GM21529 (cell line): ENCODE results near the gene WNT9A.
"Not testable (repeated sequence)": the region's sequence is repeated elsewhere in the genome, so short reads cannot be mapped to it uniquely, and the experiment has no call there.

Experiments used
- ATAC-seq: cut with Tn5 transposase; IDR thresholded peaks from one replicate; pipeline ENCODE4 v1.9.1; 2021; ENCODE audit not compliant: unreplicated experiment

The WNT9A gene, protein sequence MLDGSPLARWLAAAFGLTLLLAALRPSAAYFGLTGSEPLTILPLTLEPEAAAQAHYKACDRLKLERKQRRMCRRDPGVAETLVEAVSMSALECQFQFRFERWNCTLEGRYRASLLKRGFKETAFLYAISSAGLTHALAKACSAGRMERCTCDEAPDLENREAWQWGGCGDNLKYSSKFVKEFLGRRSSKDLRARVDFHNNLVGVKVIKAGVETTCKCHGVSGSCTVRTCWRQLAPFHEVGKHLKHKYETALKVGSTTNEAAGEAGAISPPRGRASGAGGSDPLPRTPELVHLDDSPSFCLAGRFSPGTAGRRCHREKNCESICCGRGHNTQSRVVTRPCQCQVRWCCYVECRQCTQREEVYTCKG

DNA sequence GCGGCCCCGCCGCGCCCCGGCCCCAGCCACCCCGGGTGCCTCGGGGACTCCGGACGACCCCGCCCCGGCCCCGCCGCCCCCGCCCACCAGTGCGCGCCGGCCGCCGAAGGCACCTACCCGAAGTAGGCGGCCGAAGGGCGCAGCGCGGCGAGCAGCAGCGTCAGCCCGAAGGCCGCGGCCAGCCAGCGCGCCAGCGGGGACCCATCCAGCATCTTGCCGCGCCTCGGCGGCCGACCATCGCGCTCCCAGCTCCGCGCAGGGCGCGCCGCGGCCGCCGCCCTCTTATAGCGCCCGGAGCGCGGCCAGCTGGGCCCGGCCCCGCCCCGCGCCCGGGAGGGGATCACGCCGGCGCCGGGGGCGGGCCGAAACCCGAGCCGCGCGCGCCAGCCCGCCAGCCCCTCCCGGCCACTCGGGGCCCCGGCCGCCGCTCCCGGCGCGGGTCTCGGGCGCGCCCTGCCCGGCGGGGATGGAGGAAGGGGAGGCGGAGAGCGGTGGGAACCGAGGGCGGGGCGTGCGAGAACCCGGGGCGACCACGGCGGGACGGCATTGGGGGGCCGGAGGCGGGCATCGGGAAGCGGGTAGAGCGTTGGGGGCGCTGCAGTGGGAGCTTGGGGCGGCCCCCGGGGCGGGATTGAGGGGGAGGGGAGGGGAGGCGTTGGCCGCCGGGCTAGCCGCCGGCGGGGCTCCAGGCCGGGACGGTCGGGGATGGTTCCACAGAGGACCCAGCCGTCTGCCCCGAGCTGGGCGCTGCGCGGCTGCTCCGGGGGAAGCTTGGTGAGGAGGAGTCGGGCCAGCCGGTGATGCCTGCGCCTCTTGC lies at the start of gene WNT9A:
TSS of gene WNT9A (minus strand) at position 257 of the 817 bp plus-strand sequence. CDS start at position 212, 45 bp downstream.
- ATAC-seq = no peak

DNA sequence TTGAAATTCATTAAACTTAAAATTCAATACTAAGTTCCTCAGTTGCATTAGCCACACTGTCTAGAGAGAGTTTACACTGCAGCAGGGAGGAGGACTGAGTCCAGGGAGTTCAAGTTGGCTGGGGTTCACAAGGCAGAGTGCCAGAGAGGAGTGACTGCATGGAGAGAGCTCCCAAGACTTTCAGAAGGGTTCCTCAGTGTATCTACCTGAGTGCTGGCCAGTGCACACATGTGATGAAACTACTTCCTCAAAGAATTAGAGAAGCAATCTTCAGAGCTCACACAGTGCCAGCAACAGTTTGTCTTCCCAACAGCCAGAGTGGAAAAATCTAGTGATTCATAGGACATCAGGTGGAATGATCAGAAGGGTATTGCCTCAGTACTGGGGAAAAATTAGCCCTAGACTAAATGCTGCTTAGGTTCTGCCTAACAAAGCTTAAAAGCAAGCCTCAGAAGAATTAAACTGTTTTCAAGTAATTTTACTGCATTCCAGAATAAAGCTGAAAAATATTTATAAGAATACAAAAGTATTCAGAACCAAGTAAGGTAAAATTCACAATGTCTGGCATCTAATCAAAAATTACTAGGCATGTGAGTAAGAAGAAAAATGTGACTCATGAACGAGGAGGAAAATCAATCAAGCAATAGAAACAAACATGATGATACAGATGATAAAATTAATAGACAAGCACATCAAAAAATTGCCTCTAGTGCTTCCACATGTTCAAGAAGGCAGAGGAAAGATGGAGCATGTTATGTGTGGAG lies 48.6 kb upstream of the WNT9A start:
- no peak for ATAC-seq

DNA sequence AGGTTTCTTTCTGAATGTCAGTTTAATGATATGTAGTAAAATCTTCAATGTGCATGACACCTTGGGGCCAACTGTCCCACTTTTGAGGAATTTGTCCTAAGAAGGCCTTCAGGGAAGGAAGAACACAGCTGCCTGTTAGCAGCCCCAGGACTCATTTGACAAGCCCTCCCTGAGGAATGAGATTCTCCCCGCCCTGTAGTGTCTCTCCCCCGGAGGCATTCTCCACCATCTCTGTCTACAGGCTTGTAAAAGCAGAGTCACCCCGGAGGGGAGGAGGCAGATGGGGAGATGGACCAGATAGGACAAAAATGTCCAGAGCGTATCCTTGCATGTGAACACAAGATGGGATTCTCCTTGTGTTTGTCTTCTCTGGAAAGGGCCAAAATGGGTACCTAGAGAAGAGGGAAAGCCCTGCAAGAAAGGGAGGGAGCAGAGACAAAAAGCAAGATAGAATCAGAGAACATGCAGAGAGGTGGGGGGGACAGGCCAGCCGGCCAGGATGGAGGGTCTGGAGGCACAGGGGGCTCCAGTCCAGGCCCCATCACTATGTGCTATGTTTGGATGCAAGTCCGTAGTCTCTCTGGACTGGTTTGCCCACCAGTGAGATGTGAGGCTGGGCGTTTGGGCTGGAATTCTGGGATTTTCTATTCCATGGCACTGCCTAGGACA lies 47.0 kb upstream of the WNT9A start:
- no peak for ATAC-seq

DNA sequence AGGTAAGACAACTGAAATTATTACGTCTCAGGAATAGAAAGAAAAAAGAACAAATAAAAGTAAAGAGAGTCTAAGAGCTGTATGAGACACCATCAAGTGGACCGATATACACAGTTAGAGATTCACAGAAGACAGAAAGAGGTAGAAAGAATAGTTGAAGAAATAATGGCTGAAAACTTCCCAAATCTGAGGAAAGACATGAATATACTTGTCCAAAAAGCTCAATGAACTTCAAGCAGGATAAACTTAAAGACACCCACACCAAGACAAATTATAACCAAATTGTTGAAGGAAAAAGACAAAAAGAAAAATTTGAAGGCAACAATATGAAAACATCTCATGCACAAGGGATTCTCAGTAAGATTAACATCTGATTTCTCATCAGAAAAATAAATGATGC lies 39.4 kb upstream of the WNT9A start:
- ATAC-seq = no peak

DNA sequence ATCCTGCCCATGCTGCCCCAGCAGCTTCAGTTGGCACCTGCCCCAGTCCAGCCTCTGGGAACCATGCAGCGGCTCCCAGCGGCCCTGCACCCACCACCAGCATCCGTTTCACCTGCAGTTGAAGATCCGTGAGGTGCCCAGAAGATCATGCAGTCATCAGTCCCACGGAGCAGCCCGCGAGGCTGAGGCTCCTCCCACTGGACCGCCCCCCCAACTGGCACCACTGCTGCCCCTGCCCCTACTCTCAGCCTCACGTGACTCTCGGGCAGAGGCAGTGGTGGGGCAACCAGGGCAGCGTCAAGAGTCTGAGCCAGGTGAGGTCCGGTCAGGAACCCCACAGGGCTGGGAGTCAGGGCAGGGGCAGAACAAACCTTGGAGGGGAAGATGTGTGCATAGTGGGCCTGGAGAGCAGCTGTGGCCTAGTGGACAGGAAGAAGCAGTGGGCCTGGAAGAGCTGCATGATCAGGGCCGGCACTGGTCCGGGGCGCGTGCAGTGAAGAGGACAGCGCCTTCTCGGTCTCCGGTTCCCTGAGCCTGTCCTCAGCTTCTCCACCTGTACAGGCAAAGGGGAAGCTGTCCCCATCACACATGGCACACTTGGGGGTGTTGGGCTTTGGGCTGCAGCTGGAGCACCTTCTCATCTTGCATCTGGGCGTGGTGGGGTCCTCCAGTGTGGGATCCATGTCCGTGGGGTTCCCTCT lies 28.0 kb upstream of the WNT9A start:
- not testable (repeated sequence) for ATAC-seq

DNA sequence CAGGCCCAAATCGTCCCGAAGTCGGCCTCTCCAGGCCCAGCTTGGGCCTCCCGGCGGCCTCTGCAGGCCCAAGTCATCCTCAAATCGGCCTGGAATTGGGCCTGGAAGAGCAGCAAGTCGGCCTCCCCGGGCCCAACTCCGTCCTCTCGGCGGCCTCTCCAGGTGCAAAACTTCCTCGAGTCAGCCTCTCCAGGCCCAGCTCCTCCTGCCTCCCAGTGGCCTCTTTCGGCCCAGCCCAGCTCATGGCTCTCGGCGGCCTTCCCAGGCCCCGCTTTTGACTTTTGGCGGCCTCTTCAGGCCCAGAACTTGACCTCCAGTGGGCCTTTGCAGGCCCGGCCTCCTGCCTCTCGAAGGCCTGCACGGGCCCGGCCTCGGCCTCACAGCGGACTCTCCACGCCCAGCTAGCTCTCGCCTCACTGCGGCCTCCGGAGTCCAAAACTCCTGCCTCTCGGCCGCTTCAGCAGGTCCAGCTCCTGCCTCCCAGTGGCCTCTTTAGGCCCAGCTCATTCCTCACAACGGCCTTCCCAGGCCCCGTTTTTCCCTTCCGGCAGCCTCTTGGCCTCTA lies 26.1 kb upstream of the WNT9A start:
- ATAC-seq = not testable (repeated sequence)

DNA sequence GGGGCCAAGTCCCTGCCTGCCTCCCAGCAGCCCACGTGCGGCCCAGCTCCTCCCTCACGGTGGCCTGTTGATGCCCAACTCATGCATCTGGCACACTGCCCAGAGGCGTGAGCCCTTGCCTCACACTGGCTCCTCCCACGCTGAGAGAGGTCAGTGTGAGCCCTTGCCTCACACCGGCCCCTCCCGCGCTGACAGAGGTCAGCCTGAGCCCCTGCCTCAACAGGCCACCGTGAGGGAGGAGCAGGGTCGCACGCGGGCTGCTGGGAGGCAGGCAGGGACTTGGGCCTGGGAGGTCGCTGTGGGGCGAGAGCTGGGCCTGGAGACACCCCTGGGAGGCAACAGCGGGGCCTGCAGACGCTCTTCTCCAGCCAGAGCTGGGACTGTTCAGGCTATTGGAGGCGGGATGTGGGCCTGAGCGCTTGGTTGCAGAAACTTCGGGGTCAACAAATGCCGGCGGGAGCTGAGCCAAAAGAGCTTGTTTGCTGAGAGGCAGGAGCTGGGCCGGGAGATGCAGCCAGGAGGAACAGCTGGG lies 25.2 kb upstream of the WNT9A start:
- ATAC-seq = not testable (repeated sequence)

DNA sequence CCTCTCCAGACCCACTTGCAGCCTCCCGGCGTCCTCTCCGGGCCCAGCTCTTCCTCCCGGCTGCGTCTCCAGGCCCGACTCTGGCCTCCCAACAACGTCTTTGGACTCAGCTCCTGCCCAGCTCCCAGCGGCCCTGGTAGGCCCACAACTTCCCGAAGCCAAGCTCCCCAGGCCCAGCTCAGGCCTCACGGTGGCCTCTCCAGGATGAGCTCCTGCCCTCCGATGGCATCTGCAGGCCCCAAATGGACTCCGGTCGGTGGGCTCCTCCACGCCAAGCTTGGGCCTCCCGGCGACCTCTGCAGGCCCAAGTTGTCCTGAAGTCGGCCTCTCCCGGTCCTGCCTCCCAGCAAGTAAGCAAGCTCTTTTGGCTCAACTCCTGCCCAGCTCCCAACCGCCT lies 24.5 kb upstream of the WNT9A start:
- not testable (repeated sequence) for ATAC-seq

DNA sequence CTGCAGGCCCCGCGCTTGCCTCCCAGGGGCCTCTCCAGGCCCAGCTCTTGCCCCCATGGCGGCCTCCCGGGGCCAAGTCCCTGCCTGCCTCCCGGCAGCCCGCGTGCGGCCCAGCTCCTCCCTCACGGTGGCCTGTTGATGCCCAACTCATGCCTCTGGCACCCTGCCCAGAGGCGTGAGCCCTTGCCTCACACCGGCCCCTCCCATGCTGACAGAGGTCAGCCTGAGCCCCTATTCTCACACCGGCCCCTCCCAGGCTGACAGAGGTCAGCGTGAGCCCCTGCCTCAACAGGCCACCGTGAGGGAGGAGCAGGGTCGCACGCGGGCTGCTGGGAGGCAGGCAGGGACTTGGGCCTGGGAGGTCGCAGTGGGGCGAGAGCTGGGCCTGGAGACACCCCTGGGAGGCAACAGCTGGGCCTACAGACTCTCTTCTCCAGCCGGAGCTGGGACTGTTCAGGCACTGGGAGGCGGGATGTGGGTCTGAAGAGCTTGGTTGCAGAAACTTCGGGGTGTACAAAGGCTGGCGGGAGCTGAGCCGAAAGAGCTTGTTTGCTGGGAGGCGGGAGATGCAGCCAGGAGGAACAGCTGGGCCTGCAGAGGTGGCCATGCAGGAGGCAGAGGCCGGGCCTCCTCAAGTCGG lies 24.0 kb upstream of the WNT9A start:
- ATAC-seq = not testable (repeated sequence)

DNA sequence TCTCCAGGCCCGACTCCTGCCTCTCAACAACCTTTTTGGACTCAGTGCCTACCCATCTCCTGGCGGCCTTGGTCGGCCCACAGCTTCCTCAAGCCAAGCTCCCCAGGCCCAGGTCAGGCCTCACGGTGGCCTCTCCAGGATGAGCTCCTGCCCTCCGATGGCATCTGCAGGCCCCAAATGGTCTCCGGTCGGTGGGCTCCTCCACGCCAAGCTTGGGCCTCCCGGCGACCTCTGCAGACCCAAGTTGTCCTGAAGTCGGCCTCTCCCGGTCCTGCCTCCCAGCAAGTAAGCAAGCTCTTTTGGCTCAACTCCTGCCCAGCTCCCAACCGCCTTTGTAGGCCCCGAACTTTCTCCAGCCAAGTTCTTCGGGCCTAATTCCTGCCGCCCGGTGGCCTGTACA lies 23.5 kb upstream of the WNT9A start:
- ATAC-seq = not testable (repeated sequence)

DNA sequence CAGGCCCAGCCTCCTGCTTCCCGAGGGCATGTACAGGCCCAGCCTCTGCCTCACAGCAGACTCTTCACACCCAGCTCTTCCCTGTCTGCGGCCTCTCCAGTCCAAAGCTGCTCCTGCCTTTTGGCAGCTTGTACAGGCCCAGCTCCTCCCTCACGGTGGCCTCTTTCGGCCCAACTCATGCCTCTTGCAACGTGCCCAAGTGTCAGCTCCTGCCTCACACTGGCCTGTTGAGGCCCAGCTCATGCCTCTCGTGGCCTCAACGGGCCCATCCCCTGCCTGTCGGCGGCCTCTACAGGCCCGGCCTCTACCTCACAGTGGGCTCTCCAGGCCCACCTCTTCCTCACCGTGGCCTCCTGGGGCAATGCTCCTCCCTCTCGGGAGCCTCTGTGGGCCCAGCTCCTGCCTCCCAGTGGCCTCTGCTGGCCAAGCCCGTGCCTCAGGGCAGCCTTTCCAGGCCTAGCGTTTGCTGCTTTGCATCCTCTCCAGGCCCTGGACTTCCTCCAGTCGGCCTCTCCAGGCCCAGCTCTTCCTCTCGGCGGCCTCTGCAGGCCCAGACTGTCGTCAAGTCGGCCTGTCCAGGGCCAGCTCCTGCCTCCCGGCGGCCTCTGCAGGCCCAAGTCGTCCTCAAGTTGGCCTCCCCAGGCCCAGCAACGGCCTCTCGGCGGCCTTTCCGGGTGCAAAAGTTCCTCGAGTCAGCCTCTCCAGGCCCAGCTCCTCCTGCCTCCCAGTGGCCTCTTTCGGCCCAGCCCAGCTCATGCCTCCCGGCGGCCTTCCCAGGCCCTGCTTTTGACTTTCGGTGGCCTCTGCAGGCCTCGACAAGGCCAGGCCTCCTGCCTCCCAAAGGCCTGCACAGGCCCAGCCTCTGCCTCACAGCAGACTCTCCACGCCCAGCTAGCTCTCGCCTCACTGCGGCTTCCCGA lies 22.6 kb upstream of the WNT9A start:
- ATAC-seq = not testable (repeated sequence)

DNA sequence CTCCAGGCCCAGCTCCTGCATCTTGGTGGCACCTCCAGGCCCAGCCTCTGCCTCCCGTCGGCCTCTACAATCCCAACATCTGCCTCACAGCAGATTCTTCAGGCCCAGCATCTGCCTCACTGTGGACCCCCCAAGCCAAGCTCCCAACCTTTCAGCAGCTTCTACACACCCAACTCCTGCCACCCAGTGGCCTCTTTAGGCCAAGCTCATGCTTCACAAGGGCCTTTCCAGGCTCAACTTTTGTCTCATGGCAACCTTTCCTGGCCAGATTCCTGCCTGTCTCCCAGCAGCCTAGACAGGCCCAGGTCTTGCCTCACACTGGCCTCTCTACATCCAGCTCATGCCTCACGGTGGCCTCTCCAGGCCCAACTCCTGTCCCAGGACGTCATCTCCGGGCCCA lies 20.1 kb upstream of the WNT9A start:
- not testable (repeated sequence) for ATAC-seq

DNA sequence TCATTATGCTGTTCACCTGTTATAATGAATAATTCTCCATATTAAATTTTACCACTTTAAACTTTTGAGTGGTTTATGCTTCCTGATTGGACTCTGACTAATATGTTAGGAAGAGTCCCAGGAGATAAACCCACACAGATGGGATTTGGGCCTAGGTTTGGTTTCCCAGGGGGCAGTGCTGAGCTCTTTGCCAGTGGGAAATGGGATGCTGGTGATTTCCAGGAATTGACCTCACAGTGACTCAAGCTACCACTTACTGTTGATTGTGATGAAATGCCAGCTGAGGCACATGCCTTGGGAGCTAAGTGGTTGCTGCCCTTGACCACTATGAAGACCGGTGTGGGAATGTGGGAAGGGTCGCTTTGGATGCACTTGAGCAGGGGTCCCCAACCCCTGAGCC lies 19.0 kb upstream of the WNT9A start:
- ATAC-seq = not testable (repeated sequence)

DNA sequence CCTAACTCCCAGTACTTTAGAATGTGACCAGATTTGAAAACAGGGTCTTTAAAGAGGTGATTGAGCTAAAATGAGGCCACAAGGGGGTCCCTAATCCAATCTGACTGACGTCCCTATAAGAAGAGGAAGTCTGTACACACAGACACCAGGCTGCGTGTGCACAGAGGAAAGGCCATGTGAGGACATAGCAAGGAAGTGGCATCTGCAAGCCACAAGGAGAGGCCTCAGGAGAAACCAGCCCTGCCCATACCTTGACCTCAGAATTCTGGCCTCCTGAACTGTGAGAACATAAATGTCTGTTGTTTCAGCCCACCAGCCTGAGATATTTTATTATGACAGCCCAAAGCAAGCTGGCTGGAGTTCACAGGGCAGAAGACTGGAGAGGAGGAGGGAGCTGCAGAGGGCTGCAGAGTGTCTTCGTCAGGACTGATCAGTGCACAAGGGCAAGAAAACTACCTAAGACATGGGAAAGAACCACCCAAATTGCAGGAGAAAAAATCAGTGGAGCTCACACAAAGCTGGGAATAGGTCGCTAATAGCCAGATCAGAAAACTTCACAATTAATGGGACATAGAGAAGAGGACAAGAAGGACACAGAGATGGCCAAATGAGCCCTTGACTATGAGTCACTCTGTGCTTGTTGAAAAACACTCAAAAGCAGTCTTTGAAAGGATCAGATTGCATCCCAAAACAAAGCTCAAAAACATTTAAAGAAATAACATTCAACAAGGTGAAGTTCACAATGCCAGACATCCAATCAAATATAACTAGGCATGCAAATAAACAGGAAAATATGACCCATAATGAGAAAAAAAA lies 14.1 kb upstream of the WNT9A start:
- no peak for ATAC-seq

DNA sequence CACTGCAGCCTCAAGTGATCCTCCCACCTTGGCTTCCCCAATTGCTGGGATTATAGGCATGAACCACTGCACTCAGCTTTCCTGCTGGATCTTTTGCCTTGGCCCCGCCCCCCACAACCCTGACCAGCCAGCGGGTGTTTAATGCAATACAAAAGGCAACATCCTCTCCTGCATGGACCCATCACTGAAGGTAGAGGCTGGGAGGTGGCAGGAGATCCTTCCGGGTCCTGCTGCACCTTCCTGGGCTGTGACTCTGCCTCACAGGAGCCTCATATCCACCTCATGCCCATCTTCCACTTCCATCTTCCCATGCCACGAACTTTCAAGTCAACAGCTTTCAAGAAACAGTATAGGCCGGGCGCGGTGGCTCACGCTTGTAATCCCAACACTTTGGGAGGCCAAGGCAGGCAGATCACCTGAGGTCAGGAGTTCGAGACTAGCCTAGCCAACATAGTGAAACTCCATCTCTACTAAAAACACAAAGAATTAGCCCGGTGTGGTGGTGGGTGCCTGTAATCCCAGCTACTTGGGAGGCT lies 11.7 kb upstream of the WNT9A start:
- no peak for ATAC-seq

DNA sequence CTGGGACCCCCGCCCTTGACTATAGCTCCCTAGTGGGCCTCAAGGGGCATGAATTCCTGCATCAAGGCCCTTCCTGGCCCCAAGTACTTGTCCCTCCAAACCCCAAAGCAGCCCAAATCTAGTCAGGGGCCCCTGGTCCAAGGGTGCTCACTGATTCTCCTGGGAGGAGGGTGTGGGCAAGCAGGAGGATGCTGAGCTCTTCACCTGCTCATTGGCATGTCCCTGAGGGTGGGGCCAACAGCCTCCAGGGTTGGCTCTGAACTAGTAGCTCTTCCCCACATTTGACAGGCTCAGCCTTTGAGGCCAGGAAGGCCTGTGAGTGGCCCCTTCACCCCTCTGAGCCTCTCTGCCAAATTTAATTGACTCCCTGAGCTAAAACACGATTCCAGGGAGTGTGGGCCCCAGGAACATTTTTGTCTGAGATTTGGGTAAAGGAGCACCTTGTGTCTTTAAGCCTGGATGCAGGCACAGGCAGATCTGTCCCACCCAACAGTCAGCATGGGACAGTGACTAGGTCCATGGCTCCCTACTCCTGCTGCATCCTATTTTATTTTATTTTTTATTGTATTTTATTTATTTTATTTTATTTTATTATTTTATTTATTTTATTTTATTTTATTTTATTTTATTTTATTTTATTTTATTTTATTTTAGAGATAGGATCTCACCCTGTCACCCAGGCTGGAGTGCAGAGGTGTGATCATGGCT lies 11.0 kb upstream of the WNT9A start:
- no peak for ATAC-seq
